GM18868 (cell line): ENCODE results near the gene TNRC6C.

Experiments used
- ATAC-seq: cut with Tn5 transposase; IDR thresholded peaks from one replicate; pipeline ENCODE4 v1.9.1; 2021; ENCODE audit warnings: mild to moderate bottlenecking, moderate library complexity; ENCODE audit not compliant: unreplicated experiment

Gene TNRC6C

GRCh38 chr17:78012428-78012827 lies 53.9 kb downstream of the TNRC6C start:
- ATAC-seq, result no peak

GRCh38 chr17:78013683-78014467 lies 55.4 kb downstream of the TNRC6C start:
- no peak for ATAC-seq

GRCh38 chr17:78014646-78015045 lies 56.1 kb downstream of the TNRC6C start:
- no peak for ATAC-seq

- no peak for ATAC-seq
Observed at GRCh38 chr17:78016852-78017251, 58.3 kb downstream of the TNRC6C start.

DNA sequence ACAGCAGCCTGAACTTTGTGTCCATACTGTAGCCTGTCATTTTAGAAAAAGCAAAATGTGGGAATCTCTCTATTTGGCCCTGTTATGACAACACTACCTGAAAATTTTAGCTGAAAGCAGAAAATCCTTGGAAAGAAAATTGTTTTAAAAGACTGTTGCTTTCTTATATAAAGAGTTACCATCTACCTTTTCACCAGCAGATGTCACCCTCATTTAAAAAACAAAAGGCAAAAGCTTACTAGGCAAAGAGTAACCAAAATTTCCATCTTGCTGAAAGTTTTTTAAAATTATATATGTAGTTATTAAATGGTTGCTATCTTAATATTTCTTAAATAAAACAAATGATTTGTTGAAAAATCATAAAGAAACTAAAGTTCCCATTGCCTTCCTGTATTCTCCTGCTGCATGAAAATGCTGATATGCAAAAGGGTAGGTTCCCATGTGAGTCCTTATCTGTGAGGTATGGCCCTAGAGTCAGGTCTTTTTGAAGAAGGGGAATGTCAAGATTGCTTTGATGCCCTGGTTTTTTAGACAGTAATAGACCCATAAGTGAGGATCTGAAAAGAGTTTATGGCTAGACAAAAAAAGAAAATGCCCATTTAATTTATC lies 61.0 kb downstream of the TNRC6C start:
- no peak for ATAC-seq

- no peak for ATAC-seq
Observed at GRCh38 chr17:78019976-78020716, 61.6 kb downstream of the TNRC6C start.

DNA sequence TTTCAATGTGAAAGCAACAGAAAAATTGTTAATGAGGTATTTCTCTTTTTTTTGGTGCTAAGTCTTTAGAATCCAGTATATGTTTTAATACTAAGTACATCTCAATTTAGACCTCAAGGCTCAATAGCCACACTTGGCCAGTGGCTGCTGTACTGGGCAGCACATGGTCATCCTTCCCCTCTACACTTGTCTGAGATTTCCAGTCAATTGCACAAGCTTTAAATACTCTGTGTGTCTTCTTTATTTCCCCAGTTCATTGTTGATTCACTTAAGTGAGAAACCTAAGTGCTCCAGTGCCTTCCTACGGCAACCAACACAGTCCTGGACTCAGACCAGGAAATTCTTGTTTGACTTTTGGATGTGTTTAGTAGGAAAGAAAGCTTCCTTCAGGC lies 62.2 kb downstream of the TNRC6C start:
- ATAC-seq, result no peak

- ATAC-seq, result no peak
Observed at GRCh38 chr17:78022425-78022824, 63.9 kb downstream of the TNRC6C start.

- ATAC-seq, result no peak
Observed at GRCh38 chr17:78023042-78023441, 64.5 kb downstream of the TNRC6C start.

- no peak for ATAC-seq
Observed at GRCh38 chr17:78026381-78026780, 67.9 kb downstream of the TNRC6C start.

GRCh38 chr17:78027121-78027520 lies 68.6 kb downstream of the TNRC6C start:
- ATAC-seq, result no peak

DNA sequence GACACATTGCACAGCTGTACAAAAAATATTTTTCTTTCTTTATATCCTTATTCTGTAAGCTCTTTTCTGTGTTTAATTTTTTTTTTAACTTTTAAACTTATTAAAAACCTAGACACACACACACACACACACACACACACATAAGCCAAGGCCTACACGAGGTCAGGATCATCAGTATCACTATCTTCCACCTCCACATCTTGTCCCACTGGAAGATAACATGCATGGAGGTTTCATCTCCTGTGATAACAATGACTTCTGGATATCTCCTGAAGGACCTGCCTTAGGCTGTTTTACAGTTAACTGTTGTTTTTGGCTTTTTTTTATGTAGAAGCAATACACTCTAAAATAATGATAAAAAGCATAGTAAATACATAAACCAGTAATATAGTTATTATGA lies 71.2 kb downstream of the TNRC6C start:
- ATAC-seq, result no peak

GRCh38 chr17:78031435-78031834 lies 72.9 kb downstream of the TNRC6C start:
- no peak for ATAC-seq

DNA sequence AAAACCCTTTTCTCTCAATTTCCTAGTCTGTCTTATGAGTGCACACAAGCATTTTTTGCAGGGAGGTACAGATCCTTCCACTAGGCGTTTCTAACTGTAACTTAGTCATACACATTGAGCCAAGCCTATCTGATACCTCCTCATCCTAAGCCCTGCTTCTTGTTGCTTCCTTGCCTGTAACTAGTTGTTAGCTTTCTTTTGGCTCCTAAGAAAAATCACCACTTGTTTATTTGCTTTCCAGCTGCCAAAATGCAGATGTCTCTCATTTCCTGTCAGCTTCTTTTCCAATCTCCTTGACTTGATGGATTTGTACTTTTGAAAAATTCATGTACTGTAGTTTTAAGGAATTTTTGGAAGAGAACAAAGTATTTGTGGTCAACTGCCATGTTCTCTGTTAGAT lies 73.7 kb downstream of the TNRC6C start:
- ATAC-seq, result no peak

- ATAC-seq, result no peak
Observed at GRCh38 chr17:78034429-78035091, 76.1 kb downstream of the TNRC6C start.

- ATAC-seq, result no peak
Observed at GRCh38 chr17:78037280-78037679, 78.8 kb downstream of the TNRC6C start.

DNA sequence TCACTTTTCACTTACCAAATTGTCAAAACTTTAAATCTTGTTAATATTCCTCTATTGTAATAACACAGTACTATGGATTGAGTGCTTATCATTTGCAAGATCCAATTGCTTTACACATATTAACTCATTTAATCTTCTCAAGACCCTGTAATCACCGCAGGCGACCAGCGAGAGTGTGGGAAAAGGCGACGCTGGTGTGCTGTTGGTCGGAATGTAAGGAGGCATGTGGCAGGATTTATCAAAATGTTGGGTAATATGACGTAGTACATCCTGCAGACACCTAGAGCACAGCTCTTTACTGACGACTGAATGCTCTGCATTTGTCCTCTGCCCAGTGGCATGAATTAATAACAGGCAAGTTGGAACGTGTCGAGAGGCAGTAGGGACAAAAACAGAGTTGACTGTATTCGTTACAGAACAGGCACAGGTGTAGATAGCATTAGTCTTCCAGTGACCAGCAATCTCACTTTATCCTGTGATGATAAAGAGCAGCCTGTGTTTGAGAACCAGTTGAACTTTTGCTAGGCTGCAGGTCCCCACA lies 80.3 kb downstream of the TNRC6C start:
- ATAC-seq, result no peak

- ATAC-seq, result no peak
Observed at GRCh38 chr17:78039581-78039980, 81.1 kb downstream of the TNRC6C start.

DNA sequence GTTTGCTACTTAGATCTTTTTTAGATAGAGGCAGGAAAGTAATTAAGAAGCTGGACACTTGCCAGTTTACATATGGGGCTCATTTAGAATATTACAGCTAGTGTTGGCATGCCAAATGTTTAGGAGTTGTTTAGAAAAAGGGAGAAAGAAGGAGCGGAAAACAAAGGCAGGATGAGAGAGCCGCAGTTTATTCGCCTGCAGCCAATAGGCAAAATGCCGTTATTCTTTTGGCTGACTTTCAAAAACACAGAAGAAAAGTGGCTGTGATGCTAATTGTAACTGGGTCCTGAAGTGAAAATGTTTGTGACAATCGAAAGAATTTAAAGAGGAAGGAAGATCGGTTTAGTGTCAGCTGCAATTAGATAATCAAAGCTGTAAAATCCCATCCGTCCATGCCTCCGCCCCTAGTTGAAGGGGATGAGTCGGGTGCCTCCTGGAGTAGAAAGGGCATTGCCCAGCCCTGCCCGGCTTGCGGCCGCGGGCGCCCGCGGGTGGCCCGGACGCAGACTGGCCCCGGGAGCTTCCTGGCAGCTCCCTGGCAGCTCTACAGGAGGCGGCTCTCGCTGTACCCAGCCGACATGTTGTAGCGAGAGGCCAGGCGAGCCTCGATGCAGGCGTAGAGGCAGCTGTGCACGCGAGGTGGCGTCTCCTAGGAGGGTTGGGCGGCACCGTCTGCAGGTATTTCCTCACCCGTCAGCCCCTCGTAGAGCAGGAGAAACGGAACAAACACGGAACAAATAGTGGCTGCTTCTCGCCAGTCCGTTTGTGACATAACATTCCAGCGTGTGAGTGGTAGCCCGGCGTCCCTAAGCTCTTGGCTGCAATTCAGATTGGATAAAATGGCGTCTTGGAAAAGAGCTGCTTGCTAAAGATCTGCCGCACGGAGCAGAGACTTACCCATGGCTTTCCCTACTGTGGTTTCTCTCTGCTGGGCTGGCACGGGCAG lies 82.2 kb downstream of the TNRC6C start:
- no peak for ATAC-seq
